HG03108 (cell line): ENCODE data around the gene DAAM1.
A peak's percentile ranks its signal among the peaks of the same experiment; 100 is the strongest.

Experiments used
- ATAC-seq: cut with Tn5 transposase; IDR thresholded peaks from one replicate; pipeline ENCODE4 v1.9.1; 2021; ENCODE audit warnings: moderate library complexity; ENCODE audit not compliant: unreplicated experiment

Gene DAAM1

GRCh38 chr14:59215757-59216156 is 27.3 kb downstream of the DAAM1 start:
- ATAC-seq: no peak

DNA sequence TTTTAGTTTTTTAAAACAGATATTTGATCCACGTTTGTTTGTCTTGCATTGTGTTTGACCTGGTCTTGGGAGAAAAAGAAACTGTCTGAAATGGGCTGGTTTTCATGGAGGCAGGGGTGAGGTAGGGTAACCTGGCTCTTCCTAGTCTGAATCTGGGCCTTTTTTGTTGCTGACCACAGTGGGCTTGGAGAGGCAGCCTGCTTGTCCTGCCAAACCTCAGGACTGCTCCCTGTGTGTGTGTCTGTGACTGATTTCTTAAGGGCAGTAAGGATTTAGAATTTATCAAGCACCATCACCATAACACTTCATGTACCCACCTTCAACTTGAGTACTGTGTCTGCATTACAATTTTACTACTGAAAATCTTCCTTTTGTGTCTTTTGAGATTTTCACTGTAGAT is 28.5 kb downstream of the DAAM1 start:
- no peak for ATAC-seq

DNA sequence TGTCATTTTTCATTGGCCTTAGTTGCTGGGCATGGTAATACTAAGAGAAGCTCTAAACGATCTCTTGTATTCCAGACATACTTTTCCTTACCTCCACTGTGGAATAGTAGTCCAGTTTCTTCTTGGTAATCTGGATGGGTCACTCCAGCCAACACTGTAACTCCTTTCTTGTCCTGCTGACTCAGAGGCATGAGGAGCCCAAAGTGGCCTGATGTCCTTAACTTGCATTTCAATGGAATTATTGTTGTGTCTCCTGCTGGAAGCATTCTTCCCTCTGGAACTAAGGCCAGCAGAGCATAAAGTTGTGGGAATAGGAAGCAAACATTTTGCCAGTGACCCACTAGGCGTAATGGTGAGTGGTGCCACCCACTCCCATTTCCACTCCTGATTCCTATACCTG is 33.1 kb downstream of the DAAM1 start:
- no peak for ATAC-seq

- ATAC-seq: no peak
Measured at GRCh38 chr14:59224341-59224740, 35.9 kb downstream of the DAAM1 start.

DNA sequence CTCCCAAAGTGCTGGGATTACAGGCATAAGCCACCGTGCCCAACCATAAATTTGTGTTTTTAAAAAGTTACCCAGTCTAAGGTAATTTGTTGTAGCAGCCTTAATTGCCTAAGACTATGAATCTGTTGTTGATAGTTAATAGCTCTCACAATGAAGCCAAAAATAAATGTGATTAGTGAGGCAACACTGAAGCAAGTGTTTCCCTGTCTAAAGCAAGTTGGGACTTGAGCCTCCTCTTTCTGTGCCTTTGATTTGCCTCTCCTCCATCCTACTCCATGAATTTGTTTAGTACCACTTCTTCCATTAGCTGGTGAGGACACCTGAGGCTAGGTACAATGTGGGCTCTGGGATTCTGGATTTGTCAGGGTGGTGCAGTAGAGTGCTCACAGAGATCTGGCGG is 36.8 kb downstream of the DAAM1 start:
- ATAC-seq: no peak

GRCh38 chr14:59228421-59228820 is 40.0 kb downstream of the DAAM1 start:
- ATAC-seq: no peak

- no peak for ATAC-seq
Measured at GRCh38 chr14:59229653-59230406, 41.4 kb downstream of the DAAM1 start.

- ATAC-seq: no peak
Measured at GRCh38 chr14:59236195-59236594, 47.7 kb downstream of the DAAM1 start.

GRCh38 chr14:59238216-59238615 is 49.7 kb downstream of the DAAM1 start:
- ATAC-seq: no peak

- no peak for ATAC-seq
Measured at GRCh38 chr14:59239022-59239421, 50.6 kb downstream of the DAAM1 start.

DNA sequence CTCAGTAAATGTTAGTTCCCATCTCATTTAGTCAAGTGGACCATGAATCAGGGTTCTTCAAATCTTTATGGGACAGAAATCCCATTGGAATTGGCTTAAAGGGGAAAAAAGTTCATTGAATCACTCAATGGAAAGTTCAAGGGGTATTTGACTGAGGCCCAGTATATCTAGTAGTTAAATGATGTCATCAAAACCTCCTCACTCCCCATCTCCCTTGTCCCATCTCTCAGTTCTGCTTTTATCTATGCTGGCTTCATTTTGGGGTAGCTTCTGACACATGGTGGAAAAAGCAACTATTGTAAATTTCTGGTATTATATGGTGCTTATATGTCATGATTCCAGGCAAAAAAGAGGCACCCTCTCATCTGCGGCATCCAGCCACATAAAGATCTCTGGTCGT is 51.9 kb downstream of the DAAM1 start:
- peak; percentile 74 for ATAC-seq

DNA sequence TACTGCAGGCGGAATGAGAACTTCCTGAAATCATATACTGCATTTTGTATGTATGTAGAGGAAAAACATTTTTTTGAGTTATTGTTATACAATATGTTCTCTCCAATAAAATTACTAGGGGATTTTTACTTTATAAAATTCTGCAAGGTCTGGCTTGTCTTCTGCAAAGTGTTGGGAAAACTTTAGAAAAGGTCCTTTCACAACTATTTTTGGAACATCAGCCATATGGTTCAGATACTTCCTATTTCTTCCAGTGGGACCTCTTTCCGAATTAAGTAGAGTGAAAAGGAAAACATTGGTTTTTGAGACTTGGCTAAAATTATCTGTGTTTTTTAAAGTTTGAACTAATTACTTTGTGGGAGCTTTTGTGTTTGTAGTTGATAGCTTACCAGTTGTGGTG is 52.7 kb downstream of the DAAM1 start:
- no peak for ATAC-seq

DNA sequence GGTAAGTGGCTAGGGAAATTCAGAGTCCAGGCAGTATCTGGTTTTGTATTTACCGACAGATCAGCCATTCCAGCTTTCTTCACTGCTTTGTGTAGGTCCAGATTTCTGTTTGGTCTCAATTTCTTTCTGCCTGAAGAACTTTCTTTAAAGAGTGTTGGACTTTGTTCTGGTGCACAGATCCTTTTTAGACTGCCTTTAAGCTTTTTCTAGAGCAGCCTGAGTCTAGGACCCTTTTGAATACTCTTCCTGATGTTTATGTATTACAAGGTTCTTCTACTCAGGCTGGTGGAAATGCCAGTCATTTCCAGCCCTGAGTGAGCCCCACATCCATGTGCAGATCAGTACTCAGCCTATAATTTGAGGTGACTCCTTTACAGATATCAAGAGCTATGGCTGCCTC is 54.7 kb downstream of the DAAM1 start:
- ATAC-seq: no peak

DNA sequence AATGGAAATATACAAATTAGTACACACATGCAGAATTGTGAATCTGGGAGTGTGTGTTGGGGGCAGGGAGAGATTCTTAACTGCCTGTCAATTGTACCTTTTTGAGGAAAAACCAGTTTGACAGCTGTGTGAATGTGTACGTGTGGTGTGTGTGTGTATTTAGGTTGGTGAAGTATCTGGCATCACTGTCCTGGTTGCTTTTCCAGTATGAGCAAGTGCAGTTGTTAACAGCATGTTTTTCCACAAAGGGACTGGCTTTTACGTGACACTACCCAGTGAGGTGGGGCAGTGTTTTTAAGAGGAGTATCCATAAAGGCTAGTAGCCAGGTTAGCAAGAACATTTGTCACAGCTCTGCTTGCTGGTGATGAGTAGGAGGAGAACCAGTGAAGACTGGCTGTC is 56.1 kb downstream of the DAAM1 start:
- no peak for ATAC-seq

DNA sequence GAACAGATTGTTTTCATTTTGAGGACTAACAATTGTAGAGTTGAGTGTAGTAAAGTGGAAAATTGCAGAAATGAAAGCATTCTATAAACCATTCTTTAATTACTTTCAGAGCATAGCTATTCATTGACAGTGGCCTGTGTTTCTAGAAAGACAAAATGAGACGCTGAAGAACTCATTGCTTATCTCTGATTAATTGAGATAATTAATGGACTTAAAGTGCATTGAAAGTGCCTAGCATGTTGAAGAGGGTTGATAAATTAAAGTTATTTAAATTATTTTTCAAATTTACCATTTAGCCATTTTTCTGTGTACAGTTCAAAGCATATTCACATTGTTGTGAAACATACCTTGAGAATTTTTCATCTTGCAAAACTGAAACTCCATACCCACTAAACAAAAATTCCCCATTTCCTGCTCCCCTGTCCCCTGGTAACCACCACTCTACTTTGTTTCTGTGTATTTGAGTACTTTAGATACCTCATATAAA is 57.4 kb downstream of the DAAM1 start:
- peak; percentile 84 for ATAC-seq

DNA sequence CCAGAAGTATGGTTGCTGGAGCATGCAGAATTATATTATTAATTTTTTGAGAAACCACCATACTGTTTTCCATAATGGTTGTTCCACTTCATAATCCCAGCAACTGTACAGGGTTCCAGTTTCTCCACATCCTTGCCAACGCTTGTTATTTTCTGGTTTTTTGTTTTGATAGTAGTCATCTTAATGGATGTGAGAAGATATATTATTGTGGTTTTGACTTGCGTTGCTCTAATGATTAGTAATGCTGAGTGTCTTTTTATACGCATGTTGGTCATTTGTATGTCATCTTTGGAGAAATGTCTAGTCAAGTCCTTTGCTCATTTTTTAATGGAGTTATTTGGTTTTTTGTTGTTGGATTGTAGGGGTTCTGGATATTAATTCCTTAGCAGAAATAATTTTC is 58.1 kb downstream of the DAAM1 start:
- ATAC-seq: no peak

DNA sequence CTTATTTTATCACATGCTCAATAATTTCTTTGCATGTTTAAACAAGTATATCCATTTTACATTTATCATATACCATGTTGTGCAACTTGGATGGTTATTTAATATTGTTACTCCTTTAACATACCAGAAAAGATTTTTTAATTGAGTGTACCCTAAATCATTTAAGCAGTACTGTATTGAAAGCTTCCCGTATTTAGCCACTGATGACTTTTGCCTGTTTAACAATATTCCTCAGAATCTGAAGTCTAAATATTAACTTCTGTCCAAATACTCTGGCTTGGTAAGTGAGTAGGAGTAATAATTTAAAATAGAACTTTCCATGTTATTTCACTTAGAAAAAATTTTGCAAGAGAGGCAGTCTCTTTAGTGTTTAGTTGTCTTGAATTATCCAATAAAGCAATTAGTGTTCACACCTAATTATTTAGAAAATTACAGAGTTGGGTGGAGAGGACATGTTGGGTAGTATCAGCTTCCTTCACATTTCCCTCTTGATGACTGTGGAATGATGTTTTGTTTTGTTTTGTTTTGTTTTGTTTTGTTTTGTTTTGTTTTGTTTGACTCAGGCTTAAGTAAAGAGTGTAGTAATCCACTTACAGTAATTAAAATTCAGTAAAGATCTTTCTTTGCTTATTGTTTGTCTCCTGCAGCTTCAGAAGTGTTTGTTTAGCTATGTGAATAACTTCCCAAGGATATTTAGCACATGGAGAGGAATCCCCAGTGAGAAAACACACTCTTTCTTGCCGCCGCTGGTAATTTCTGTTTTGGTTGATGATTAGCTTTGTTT is 59.5 kb downstream of the DAAM1 start:
- no peak for ATAC-seq

DNA sequence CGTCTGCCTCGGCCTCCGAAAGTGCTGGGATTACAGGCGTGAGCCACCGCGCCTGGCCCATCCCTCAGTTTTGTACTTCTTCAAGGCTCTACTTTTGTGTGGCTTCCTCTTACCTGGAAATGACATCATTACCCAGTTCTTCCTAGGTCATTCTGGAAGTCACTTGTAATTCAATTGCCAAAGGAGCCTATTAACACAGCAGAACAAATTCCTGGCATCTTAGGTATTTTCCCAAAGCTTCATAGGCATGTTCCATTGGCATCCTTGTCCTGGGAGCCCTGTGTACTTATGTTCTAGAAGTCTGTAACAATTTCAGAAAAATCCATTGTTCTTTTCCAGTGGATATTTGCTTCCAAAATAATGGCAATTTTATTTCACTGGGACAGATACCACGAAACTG is 60.6 kb downstream of the DAAM1 start:
- ATAC-seq: no peak

DNA sequence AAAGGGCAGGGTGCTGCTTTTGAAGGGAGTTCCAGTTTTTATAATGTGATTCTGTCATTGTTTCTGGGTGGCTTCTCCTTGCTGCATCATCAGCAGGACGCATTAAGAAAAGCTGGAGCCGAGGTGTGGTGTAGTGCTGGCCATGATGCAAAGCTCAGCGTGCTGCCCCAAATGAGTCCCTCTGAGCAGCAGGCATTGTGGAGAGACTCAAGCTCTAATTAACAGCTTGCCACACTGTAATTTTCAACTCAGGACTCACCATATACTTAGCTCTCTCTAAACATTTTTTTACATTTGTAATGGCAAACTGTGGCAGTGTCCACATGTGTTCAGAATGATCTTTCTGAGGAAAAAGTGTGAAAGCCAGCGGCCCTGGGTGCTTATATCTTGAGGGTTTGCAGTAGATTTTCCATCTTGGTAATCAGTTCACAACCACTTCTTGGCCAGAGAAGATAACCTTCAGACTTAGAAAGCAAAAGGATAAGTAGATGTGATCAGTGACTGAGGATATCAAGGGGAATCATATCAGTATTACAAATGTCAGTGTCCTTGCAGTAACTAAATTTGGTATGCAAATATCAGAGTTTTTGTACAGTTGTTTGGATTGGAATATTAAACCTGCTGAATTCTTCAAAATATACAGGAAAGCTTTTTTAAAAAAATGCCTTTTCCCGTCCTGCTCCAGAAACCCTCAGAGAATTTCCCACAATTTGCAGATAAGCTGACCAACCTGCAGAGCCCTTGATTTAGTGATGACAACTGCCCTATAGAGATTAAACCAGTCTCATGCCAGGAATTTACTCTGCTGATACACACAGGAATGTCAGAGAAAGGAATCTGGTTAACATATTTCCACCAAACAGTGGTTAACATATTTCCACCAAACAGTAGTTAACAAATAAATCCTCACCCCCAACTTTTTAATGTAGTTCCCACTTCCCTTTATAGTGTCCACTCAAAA is 63.6 kb downstream of the DAAM1 start:
- no peak for ATAC-seq

DNA sequence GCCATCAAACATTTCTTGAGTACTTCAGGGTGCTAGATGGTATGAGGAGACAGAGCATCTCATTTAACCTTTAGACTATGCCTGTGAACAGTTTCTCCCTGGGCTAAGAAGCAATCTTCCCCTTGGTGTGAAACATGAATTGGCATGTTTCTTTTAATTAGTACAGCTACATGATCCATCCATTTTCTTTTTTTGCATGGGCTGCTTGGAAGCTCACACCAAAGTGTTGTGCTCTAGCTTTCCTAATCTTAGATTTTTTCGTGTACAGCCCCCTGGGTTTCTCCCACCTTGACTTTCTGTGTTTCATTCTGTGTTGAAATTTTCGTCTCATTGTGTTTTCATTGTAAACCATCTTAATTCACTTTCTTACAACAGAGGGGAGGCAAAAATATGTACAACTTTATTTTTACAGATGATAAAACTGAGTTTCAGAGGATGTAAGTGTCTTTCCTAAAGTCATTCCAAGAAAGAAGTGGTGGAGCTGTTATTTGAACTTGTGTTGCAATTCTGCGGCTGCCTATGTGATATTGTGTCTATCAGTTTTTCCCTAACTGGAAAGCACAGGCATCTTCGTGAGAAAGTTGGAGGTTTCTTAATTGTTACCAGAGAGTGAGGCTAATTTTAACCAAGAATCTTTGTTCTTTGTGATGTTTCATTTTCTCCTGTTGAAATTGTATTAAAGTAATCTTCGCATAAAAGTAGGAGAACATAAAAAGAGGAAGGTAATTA is 64.5 kb downstream of the DAAM1 start:
- ATAC-seq: no peak

GRCh38 chr14:59253527-59253926 is 65.1 kb downstream of the DAAM1 start:
- ATAC-seq: no peak
